Effector memory CD8-positive, alpha-beta T cell (primary cell): ENCODE measurements around the gene OR4D2.

ENCODE experiments used
- ATAC-seq: fragments of 150-1000 bp; cut with Tn5 transposase; replicated peaks from 2 replicates; pipeline ENCODE4 v1.10.0; 2021; ENCODE audit warnings: mild to moderate bottlenecking, moderate library complexity
- DNase-seq, 3 experiments: peaks; one replicate each; pipeline ENCODE4 v3.0.0; 2021
- H3K27ac Mint-ChIP-seq, 2 donors: one replicate each; pipeline ENCODE4 v1.8.0; 2022; ENCODE audit warnings: mild to moderate bottlenecking in 2 of 2, mixed read lengths in 2 of 2, moderate library complexity in 2 of 2
- H3K27me3 Mint-ChIP-seq, 2 donors: one replicate each; pipeline ENCODE4 v1.8.0; 2022; ENCODE audit warnings: mixed read lengths in 2 of 2
- H3K36me3 Mint-ChIP-seq: one replicate; pipeline ENCODE4 v1.8.0; 2022; ENCODE audit warnings: mild to moderate bottlenecking, moderate library complexity, mixed read lengths; ENCODE audit not compliant: insufficient read depth
- H3K4me1 Mint-ChIP-seq, 2 donors: one replicate each; pipeline ENCODE4 v1.8.0; 2022; ENCODE audit warnings: low read depth in 2 of 2, mixed read lengths in 2 of 2
- H3K4me3 Mint-ChIP-seq, 2 donors: one replicate each; pipeline ENCODE4 v1.8.0; 2022; ENCODE audit warnings: mild to moderate bottlenecking in 2 of 2, mixed read lengths in 2 of 2, moderate library complexity in 2 of 2
- H3K9me3 Mint-ChIP-seq, 2 donors: one replicate each; pipeline ENCODE4 v1.8.0; 2022; ENCODE audit warnings: mixed read lengths in 2 of 2

OR4D2 gene

GRCh38 chr17:58150394-58150793 lies 16.4 kb upstream of the OR4D2 start:
- Mint-ChIP-seq H3K4me3 (no peak overlapping the region), H3K4me1 (peaks cover 25 to 58% of the 10 kb centered on the region in 2 donors), H3K9me3 (peaks cover 5 to 14% of the 10 kb centered on the region in 2 donors), H3K36me3 (peaks cover 8% of the 10 kb centered on the region), H3K27ac (no peak overlapping the region), H3K27me3 (no peaks in the 10 kb centered on the region)
- no peak for DNase-seq
- ATAC-seq: no peak

GRCh38 chr17:58153046-58153445 lies 13.7 kb upstream of the OR4D2 start:
- H3K4me1 Mint-ChIP-seq: peaks cover 37 to 70% of the 10 kb centered on the region in 2 donors
- peaks cover 0 to 2% of the 10 kb centered on the region in 2 donors for H3K9me3 Mint-ChIP-seq
- H3K36me3 Mint-ChIP-seq: peaks cover 16% of the 10 kb centered on the region
- peak overlapping the region; percentile 94 to 97 for H3K27ac Mint-ChIP-seq
- peak overlapping the region; percentile 60 to 72 for H3K4me3 Mint-ChIP-seq
- peak; percentile 59 to 66 (median 61) for DNase-seq
- no peaks in the 10 kb centered on the region for H3K27me3 Mint-ChIP-seq
- ATAC-seq: peak; percentile 88

- H3K9me3 Mint-ChIP-seq: peaks cover 0 to 2% of the 10 kb centered on the region in 2 donors
- ATAC-seq (no peak), DNase-seq (no peak)
- peaks cover 37 to 65% of the 10 kb centered on the region in 2 donors for H3K4me1 Mint-ChIP-seq
- peaks cover 16% of the 10 kb centered on the region for H3K36me3 Mint-ChIP-seq
- H3K27me3 Mint-ChIP-seq: no peaks in the 10 kb centered on the region
- H3K4me3 Mint-ChIP-seq: peak overlapping the region; percentile 60 to 72
- H3K27ac Mint-ChIP-seq: peak overlapping the region; percentile 94 to 97
These were observed 13.1 kb upstream of the OR4D2 start for GRCh38 chr17:58153671-58154070.

GRCh38 chr17:58156839-58157803 lies 9.7 kb upstream of the OR4D2 start:
- Mint-ChIP-seq H3K36me3 (peaks cover 16% of the 10 kb centered on the region), H3K4me1 (peaks cover 33 to 55% of the 10 kb centered on the region in 2 donors), H3K9me3 (peaks cover 0 to 5% of the 10 kb centered on the region in 2 donors), H3K27me3 (no peaks in the 10 kb centered on the region), H3K4me3 (peak overlapping the region; percentile 83 to 93), H3K27ac (peak overlapping the region; percentile 93 to 94)
- DNase-seq (peak; percentile 26 to 52 (median 35)), ATAC-seq (peak; percentile 53)

GRCh38 chr17:58158181-58158580 lies 8.6 kb upstream of the OR4D2 start:
- H3K4me1 Mint-ChIP-seq: peaks cover 25 to 45% of the 10 kb centered on the region in 2 donors
- peak overlapping the region; percentile 93 to 94 for H3K27ac Mint-ChIP-seq
- H3K27me3 Mint-ChIP-seq: no peaks in the 10 kb centered on the region
- DNase-seq (no peak), ATAC-seq (no peak)
- peaks cover 8% of the 10 kb centered on the region for H3K36me3 Mint-ChIP-seq
- peaks cover 0 to 5% of the 10 kb centered on the region in 2 donors for H3K9me3 Mint-ChIP-seq
- H3K4me3 Mint-ChIP-seq: peak overlapping the region in 1 of 2 donors; percentile 83

- Mint-ChIP-seq H3K4me1 (peaks cover 7 to 17% of the 10 kb centered on the region in 2 donors), H3K9me3 (peaks cover 0 to 3% of the 10 kb centered on the region in 2 donors)
- no peak for DNase-seq
These were observed 5.2 kb upstream of the OR4D2 start for GRCh38 chr17:58161566-58161965.

GRCh38 chr17:58165981-58166380 lies 801 bp upstream of the OR4D2 start:
- Mint-ChIP-seq H3K27ac (no peak overlapping the region), H3K4me3 (no peak overlapping the region), H3K9me3 (peaks cover 0 to 3% of the 10 kb centered on the region in 2 donors), H3K36me3 (no peaks in the 10 kb centered on the region), H3K4me1 (peaks cover 23 to 44% of the 10 kb centered on the region in 2 donors), H3K27me3 (no peaks in the 10 kb centered on the region)
- ATAC-seq (no peak), DNase-seq (no peak)

More at GRCh38 chr17:58161566-58161965, 5.2 kb upstream of the OR4D2 start:
- no peak overlapping the region for H3K27ac Mint-ChIP-seq
- ATAC-seq: no peak
- no peaks in the 10 kb centered on the region for H3K27me3 Mint-ChIP-seq
- H3K4me3 Mint-ChIP-seq: no peak overlapping the region
- H3K36me3 Mint-ChIP-seq: peaks cover 7% of the 10 kb centered on the region

- no peaks in the 10 kb centered on the region for H3K27me3 Mint-ChIP-seq
- H3K4me3 Mint-ChIP-seq: peak overlapping the region; percentile 64 to 67
- H3K27ac Mint-ChIP-seq: peak overlapping the region; percentile 95 to 97
- H3K9me3 Mint-ChIP-seq: peaks cover 0 to 3% of the 10 kb centered on the region in 2 donors
- no peak for ATAC-seq
- peaks cover 36 to 55% of the 10 kb centered on the region in 2 donors for H3K4me1 Mint-ChIP-seq
- no peaks in the 10 kb centered on the region for H3K36me3 Mint-ChIP-seq
- no peak for DNase-seq
These were observed 3.8 kb downstream of the OR4D2 start for GRCh38 chr17:58170622-58171021.

GRCh38 chr17:58172369-58173071 lies 5.7 kb downstream of the OR4D2 start:
- Mint-ChIP-seq H3K27ac (peak overlapping the region in 1 of 2 donors; percentile 23), H3K4me1 (peaks cover 31 to 49% of the 10 kb centered on the region in 2 donors), H3K9me3 (peaks cover 0 to 3% of the 10 kb centered on the region in 2 donors), H3K27me3 (peaks cover 0 to 14% of the 10 kb centered on the region in 2 donors), H3K4me3 (peak overlapping the region; percentile 46 to 55), H3K36me3 (no peaks in the 10 kb centered on the region)
- ATAC-seq (peak; percentile 91), DNase-seq (peak; percentile 38 to 48 (median 40))

GRCh38 chr17:58174871-58175270 lies 8.1 kb downstream of the OR4D2 start:
- H3K4me3 Mint-ChIP-seq: no peak overlapping the region
- ATAC-seq (no peak), DNase-seq (no peak)
- no peaks in the 10 kb centered on the region for H3K36me3 Mint-ChIP-seq
- peaks cover 0 to 16% of the 10 kb centered on the region in 2 donors for H3K27me3 Mint-ChIP-seq
- H3K4me1 Mint-ChIP-seq: peaks cover 23 to 26% of the 10 kb centered on the region in 2 donors
- H3K9me3 Mint-ChIP-seq: no peaks in the 10 kb centered on the region
- H3K27ac Mint-ChIP-seq: no peak overlapping the region

- peaks cover 13 to 15% of the 10 kb centered on the region in 2 donors for H3K4me1 Mint-ChIP-seq
- H3K4me3 Mint-ChIP-seq: no peak overlapping the region
- DNase-seq: no peak
- no peak overlapping the region for H3K27ac Mint-ChIP-seq
- peaks cover 0 to 16% of the 10 kb centered on the region in 2 donors for H3K27me3 Mint-ChIP-seq
- H3K9me3 Mint-ChIP-seq: no peaks in the 10 kb centered on the region
- no peak for ATAC-seq
- H3K36me3 Mint-ChIP-seq: no peaks in the 10 kb centered on the region
These were observed 9.4 kb downstream of the OR4D2 start for GRCh38 chr17:58176200-58176599.

- no peak overlapping the region for H3K4me3 Mint-ChIP-seq
- H3K27me3 Mint-ChIP-seq: peaks cover 0 to 11% of the 10 kb centered on the region in 2 donors
- no peaks in the 10 kb centered on the region for H3K4me1 Mint-ChIP-seq
- no peaks in the 10 kb centered on the region for H3K36me3 Mint-ChIP-seq
- H3K9me3 Mint-ChIP-seq: no peaks in the 10 kb centered on the region
- no peak for ATAC-seq
- H3K27ac Mint-ChIP-seq: no peak overlapping the region
- no peak for DNase-seq
These were observed 15.0 kb downstream of the OR4D2 start for GRCh38 chr17:58181796-58182195.

- Mint-ChIP-seq H3K4me1 (no peaks in the 10 kb centered on the region), H3K36me3 (no peaks in the 10 kb centered on the region), H3K27ac (peak overlapping the region in 1 of 2 donors; percentile 12), H3K9me3 (no peaks in the 10 kb centered on the region), H3K4me3 (no peak overlapping the region), H3K27me3 (peaks cover 7 to 18% of the 10 kb centered on the region in 2 donors)
- DNase-seq (no peak), ATAC-seq (no peak)
These were observed 16.7 kb downstream of the OR4D2 start for GRCh38 chr17:58183514-58183913.
